GM15510 (cell line): ENCODE results near the gene FRMD4A.

Source experiments
- POLR2A ChIP-seq: IDR thresholded peaks from 3 replicates; pipeline ENCODE4 v1.6.1; 2011; ENCODE audit warnings: borderline replicate concordance; ENCODE audit not compliant: insufficient read length; ENCODE audit errors: extremely low read depth

Gene FRMD4A

GRCh38 chr10:13839430-13839990, 491.2 kb downstream of the FRMD4A start:
- TF ChIP-seq POLR2A, result no peak

- no peak for TF ChIP-seq POLR2A
Measured at GRCh38 chr10:13839030-13839429, 491.7 kb downstream of the FRMD4A start.

GRCh38 chr10:13837966-13838365, 492.8 kb downstream of the FRMD4A start:
- TF ChIP-seq POLR2A, result no peak

- TF ChIP-seq POLR2A, result no peak
Measured at GRCh38 chr10:13834581-13835286, 496.0 kb downstream of the FRMD4A start.

GRCh38 chr10:13831711-13832141, 499.0 kb downstream of the FRMD4A start:
- TF ChIP-seq POLR2A, result no peak

- TF ChIP-seq POLR2A, result no peak
Measured at GRCh38 chr10:13830385-13830784, 500.3 kb downstream of the FRMD4A start.

- no peak for TF ChIP-seq POLR2A
Measured at GRCh38 chr10:13829790-13830189, 500.9 kb downstream of the FRMD4A start.

- TF ChIP-seq POLR2A, result no peak
Measured at GRCh38 chr10:13827076-13827797, 503.5 kb downstream of the FRMD4A start.

GRCh38 chr10:13823709-13824405, 506.9 kb downstream of the FRMD4A start:
- no peak for TF ChIP-seq POLR2A

- TF ChIP-seq POLR2A, result no peak
Measured at GRCh38 chr10:13823096-13823708, 507.5 kb downstream of the FRMD4A start.

- no peak for TF ChIP-seq POLR2A
Measured at GRCh38 chr10:13822490-13822889, 508.2 kb downstream of the FRMD4A start.

GRCh38 chr10:13820964-13821337, 509.8 kb downstream of the FRMD4A start:
- TF ChIP-seq POLR2A, result no peak

GRCh38 chr10:13820119-13820963, 510.4 kb downstream of the FRMD4A start:
- TF ChIP-seq POLR2A, result no peak
